HG02642 (cell line): Measurements from ENCODE around the gene DOCK4.
"Not testable (repeated sequence)": the region's sequence is repeated elsewhere in the genome, so short reads cannot be mapped to it uniquely, and the experiment has no call there.

Experiments
- ATAC-seq: cut with Tn5 transposase; IDR thresholded peaks from one replicate; pipeline ENCODE4 v1.9.1; 2021; ENCODE audit warnings: mild to moderate bottlenecking; ENCODE audit not compliant: unreplicated experiment, poor library complexity

Gene DOCK4

DNA sequence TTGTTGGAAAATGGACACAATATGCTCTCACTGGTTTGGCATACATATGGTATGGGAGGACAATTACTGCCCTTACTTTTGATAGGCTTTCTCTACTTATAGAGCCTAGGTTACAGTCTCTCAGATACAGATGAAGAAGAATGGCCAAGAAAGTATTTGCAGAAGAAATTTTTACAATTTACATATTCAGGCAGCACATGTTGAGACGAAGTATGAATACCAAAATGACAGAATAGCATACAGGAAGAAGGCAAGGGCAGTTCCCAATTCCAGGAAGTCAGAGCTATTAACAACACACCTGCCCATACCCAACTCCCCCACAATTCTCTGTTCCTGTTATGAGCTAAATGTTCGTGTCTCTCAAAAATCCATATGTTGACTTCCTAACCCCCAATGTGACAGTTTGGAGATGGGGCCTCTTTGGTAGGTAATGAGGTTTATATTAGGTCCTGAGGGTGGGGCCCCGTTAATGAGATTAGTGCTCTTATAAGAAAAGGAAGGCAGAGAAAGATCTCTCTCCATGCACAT lies 67.8 kb downstream of the DOCK4 start:
- ATAC-seq, result no peak

DNA sequence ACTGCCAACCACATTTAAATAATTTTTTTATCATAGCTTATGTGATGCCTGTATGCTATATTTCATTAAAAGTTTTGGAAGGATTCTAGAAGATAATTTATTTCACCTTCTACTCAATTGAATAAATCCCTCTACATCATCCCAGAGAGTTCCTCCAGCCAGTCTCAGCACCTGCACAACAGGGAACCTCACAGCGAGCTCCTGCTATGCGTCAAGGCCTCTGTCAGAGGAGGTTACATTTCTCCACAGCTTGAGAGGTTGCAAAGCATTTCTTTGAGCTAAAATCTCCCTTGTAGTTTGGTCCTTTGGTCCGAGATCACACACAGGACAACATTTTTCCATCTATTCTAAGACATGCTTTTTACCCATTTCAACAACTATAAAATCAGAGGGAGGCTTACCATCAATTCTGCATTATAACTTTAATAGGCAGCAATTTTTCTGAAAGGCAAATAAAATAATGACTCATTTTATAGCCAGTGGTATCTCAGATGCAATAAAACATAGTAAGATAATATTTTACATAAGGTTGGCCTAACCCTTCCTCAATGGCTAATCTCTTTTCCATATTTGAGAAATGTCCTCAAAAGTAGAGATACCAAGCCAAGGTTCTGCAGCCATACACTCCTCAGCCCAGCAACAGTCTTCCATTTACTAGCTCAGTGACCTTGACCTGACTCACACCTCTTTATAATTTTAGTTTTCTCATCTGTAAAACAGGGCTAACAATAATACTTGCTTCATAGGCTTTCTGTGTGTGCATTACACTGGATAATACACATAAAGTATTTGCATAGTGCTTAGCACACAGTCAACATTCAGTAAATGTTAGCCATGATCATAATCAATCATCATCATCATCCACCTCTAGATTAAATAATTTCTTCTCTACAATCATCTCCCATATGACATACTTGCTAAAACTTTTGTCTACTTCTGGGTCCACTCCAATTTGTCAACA lies 68.8 kb downstream of the DOCK4 start:
- no peak for ATAC-seq

DNA sequence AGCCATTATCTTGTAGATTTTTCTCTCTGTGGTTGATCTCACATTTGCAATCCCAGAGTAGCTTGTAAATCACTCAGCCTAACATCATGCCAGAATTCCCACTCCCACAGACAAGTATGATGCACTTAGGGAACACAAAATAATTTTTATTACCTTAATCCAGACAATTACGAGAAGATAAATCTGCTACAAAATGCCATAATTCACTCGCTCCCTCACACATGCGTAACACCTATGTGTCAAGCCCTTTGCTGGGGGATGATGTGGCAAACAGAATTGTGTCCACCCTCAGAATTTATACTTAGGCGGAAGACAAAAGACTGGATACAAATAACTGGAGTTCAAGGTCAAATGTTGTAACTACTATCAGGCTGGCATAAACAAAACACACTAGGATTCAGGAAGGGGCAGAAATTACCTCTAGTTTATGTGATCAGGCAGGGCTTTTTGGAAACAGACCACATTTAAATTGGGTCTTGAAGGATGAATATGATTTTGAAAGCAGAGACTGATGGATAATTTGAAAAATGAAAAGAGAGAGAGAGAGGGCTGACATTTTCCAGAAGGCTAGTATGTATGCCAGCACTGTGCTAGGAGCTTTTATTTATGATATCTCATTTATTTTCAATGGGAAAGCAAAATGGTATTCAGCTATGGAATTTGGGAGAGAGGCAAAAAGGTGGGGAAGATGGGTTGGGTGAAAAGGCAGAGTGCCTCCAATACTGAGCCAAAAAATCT lies 69.8 kb downstream of the DOCK4 start:
- no peak for ATAC-seq

DNA sequence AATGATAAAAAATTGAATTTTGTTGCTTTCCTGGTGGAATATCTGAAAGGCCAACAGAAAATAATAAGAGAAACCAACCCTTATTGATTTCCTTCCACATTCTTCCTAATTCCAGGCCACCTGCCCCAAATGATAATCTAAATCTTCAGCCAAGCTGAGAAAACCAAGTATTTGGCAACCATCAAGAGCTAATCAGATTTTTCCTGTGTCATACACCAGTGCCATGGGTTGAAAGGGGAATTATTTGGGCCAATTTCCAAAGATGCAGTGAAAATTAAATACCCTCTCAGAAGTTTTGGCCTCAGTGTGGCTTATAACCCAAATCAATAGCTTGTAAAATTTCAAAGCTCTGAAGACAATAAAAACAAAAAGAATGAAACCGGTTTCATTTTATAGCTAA lies 70.4 kb downstream of the DOCK4 start:
- ATAC-seq, result no peak

DNA sequence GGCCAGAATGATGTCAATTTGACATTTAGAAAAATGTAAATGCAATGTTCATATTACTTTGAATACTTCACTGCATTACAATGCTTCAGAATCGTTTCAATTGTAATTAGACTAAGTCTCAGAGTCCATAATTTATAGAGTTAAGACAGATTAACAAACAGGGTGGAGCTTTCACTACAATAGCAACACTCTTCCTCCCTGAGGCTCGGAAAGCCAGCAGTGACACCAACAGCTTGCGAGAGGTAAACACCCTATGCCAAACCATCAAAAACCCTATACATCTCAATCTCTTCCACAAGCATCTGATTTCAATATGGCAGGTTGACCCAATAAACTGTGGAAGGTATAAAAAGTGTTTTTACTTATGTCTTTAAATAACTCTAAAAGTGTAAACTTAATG lies 72.2 kb downstream of the DOCK4 start:
- no peak for ATAC-seq

DNA sequence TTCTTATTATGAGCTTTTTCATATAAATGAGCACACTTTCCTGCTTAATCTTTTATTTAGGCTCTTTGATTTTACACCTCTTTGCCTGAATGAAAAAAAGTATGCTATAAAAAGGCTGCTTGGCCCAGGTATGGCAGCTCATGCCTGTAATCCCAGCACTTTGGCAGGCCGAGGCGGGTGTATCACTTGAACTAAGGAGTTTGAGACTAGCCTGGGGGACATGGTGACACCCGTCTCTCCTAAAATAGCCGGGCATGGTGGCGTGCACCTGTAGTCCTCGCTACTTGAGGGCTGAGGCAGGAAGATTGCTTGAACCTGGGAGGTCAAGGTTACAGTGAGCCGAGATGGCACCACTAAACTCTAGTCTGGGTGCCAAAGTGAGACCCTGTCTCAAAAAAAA lies 72.9 kb downstream of the DOCK4 start:
- ATAC-seq, result no peak

DNA sequence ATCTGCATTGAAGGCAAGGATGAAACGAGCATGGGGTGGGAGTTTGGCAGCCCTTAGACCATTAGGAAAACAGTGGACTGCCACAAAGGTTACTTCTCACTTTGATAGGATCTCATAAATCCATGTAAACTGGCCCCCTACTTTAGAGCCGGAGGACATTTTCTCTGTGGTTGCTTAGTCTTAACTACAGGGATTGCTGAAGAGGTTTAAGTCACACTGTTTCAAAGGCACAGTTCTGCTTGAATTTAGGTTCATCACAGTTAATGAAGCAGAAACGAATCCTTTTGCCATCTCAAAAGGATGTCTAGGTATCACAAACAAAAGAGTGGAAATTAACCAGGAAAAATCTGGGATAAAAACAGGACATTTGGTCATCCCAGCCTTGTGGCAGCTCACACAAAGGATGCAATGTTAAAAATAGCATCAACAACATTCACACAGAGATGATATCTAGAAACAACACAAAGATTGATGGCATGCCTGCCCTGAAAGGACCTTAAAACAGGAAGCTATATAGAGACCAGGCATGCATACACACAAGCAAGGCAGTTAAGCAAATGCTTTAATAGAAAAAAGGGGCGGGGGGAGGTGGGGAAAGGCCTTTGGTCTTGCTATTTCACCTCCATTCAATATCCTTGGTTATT lies 74.0 kb downstream of the DOCK4 start:
- ATAC-seq, result no peak

DNA sequence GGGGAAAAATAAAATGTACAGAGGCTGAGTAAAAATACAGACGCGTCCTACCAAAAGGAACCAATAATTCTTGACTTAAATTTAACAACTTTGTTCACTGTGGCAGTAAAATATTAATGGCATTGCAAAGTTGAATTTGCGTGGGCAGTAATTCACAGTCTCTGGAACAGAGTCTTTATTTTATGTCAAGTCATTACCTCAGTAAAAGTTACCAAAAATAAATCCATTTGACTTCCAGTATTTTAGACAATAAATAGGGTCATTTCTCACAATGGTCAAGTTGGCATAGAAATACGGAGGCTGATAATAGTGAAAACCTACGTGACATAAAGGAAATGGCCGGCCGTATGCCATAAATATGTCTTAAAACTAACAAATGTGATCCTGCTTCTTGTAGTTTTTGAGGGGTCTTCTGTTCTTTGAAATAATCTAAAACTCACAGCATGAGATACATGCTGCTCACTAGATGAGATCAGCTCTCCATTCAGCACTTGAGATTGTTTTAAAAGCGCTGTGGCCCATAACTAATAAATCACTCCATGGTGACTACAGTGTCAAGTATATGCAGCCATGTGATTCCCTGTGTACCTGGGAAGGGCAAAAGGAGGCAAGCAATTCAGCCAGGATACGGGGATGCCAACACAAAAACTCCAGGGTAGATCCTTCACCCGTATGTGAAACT lies 75.3 kb downstream of the DOCK4 start:
- ATAC-seq, result no peak

DNA sequence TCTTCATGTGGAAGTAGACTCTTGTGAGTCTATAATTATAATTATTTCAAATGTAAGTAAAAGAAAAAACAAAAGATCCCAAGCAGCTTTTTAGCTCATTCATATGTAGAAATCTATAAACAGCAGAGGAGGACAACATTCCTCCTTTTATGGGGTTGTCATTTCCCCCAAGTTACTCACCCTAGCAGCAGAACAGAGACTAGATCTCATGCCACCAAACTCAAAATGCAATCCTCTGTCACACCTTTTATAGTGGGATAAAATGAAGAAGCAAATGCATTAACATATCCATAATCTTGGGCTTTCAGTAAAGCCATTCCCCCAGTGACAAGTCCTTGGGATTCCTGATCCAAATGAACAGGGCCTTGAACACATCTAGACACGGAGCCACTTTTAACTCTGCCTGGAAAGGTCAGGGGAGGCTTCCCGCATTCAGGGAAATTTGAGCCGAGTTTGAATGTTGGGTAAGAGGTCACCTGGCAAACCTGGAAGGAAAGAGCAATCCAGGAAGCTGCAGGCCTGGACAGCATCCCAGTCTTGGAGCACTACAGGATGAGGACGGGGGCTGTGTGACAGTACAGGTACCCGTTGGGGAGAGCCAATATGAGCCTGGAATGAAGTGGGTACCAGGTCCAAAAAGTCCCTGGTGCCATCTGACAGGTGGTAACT lies 76.4 kb downstream of the DOCK4 start:
- ATAC-seq, result no peak

DNA sequence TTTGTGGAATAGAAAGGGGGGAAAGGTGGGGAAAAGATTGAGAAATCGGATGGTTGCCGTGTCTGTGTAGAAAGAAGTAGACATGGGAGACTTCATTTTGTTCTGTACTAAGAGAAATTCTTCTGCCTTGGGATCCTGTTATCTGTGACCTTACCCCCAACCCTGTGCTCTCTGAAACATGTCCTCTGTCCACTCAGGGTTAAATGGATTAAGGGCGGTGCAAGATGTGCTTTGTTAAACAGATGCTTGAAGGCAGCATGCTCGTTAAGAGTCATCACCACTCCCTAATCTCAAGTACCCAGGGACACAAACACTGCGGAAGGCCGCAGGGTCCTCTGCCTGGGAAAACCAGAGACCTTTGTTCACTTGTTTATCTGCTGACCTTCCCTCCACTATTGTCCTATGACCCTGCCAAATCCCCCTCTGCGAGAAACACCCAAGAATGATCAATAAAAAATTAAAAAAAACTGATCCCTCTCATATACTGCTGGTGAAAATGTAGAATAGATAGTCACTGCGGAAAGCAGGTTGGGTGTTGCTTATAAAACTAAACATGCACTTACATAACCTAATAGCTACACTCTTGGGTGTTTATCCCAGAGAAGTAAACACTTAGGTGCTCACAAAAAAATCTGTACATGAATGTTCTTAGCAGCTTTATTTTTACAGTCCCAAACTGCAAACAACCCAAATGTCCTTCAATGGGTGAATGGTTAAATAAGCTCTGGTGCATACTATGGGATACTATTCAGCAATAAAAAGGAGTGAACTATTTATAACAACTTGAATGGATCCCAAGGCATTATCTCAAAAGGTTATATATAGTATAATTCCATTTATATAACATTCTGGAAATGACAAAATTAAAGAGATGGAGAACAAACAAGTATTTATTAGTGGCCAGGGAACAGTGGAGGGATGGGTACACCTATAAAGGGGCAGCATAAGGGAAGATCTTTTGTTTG lies 77.5 kb downstream of the DOCK4 start:
- ATAC-seq, result not testable (repeated sequence)

DNA sequence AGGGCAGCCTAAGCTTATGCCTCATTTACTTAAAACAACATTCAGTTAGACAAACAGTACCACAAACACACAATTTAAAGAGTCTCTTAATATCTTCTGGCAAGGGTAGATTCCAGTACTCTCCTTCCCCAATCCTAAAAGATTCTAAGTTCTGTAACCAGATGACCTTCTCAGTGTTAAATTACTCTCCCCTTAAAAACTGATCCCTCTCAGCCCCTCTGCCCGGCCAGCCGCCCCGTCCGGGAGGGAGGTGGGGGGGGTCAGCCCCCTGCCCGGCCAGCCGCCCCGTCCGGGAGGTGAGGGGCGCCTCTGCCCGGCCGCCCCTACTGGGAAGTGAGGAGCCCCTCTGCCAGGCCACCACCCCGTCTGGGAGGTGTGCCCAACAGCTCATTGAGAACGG lies 78.2 kb downstream of the DOCK4 start:
- ATAC-seq, result not testable (repeated sequence)

DNA sequence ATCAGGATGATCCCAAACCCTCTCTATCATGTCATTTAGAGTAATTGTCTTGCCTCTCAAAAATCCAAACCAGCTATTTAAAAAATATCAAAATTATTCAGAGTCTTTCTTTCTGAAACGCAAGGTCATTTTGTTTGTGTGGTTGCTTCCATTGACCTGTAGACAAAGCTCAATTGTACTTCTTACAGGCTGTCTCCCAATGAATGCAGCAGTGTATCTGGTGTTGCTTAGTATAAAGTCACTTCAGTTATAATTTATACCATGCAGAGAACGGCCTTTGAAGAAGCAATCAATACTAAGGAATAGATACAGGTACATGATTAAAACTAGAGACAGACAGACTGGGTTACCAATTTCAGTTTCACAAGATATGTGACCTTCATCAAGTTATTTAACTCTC lies 80.9 kb downstream of the DOCK4 start:
- no peak for ATAC-seq

DNA sequence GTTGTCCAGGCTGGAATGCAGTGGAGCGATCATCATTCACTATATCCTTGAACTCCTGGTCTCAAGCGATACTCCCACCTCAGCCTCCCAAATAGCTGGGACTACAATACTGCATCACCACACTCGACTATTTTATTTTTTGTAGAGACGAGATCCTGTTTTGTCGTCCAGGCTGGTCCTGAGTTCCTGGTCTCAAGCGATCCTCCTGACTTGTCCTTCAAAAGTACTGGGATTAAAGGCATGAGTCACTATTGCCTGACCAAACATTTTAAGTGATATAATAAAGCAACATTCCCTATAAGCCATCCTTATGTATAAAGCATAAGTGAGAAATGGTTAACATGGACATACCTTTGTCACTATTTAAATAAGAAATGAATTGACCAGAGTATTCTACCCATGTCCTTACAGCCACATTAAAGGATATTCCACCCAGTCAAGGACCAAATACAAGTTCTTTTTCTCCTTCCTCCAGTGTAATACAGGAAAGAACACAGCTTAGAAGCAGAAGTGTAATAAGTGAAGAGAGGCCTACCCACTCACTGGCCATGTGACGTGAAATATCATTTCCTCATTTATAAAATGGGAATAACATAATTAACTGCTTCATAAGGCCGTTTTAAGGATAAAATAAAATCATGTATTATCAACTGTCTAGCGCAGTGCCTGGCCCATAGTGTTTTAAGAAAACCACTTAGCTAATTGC lies 82.0 kb downstream of the DOCK4 start:
- no peak for ATAC-seq

DNA sequence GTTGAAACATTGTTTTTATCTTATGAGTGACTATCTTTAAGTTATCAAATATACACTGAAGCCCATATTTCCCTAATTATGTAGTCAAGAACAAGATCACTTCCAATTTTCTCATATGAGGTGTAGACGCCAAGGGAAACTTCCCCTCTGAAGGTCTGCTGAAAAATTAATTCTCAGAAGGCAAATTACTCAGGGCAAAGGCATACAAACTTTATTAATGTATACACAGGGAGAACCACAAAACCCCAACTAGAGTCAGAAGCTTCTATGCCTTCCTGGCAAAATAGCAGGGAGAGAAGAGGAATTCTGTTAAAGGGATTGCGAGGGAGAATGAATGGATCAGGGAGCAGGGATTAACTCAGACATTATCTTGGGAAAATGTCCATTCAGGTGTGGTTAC lies 83.4 kb downstream of the DOCK4 start:
- ATAC-seq, result no peak

DNA sequence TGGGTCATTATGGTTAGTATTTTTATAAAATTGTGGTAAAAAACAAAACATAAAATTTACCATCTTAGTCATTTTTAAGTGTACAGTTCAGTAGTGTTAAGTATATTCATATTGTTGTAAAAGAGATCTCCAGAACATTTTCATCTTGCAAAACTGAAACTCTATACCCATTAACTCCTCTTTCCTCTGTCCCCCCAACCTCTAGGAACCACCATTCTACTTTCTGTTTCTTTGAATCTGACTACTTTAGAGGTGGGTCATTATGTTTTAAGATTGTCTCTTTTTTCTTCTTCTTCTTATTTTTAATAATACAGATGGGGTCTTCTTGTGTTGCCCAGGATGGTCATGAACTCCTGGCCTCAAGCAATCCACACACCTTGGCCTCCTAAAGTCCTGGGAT lies 84.1 kb downstream of the DOCK4 start:
- ATAC-seq, result no peak

DNA sequence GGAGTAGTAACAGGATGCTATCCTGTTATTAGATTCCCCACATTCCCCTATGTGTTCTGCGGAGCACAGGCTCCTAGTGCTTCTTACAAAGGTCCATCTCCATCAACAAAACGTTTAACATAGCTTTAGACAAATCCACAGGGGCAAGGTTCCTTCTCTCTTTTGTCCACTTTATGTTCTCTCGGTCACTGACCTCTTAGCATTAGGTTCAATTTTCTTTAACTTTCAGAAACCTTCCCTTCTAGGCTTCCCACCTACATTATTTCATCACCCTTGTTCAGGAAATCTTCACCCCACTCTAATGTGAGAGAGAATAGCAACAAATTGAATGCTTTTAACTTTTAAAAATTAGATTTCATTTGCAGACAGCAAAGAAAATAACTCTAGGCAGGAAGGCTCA lies 84.9 kb downstream of the DOCK4 start:
- no peak for ATAC-seq

DNA sequence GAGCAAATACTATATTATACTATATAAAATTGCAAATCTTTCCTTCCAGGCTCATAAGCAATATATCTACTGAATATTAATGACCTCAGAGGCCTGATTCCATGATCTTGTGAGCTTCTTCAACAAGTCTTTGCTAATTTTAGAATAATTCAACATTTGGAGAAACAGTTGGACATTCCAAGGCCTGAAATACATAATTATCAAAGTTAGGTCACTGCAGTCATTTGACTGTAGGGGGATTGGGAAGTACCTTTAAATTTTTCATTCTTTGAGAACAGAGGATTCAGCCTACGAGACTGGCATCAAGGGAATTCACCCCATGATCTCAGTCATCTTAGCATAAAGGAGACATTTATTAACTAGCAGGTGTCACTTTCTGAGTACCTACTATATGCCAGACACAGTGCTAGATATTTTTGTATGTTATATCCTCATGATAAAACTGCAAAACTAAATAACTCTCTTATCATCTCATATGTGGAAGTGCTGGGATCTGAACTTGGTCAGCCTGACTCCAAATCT lies 85.4 kb downstream of the DOCK4 start:
- no peak for ATAC-seq
